ENCODE data around the gene STX12. TPM values are rescaled to one million over a fixed set of nuclear protein-coding genes. Genes with fewer than 3 reads are reported as not detected.
"Not testable (repeated sequence)": the region's sequence is repeated elsewhere in the genome, so short reads cannot be mapped to it uniquely, and the experiment has no call there.

The STX12 gene
- total RNA-seq, 1 experiment from 2014 or later, result 16.3 TPM

GRCh38 chr1:27830621-27831440, 57.8 kb downstream of the STX12 start, which contains the start of gene PPP1R8:
PPP1R8 (plus strand) TSS chr1:27830782; CDS start chr1:27830836, 54 bp downstream.
- H3K4me3 ChIP-seq (ENCODE audit: insufficient read depth, low read depth, low read length), result peak within 1 kb of the TSS; percentile 91
- H3K36me3 ChIP-seq (replicated peaks; ENCODE audit: control insufficient read depth, insufficient read depth, low read length), result peaks cover 7% of the 10 kb centered on the region
- peak; percentile 93 for DNase-seq

GRCh38 chr1:27831568-27832410, 58.8 kb downstream of the STX12 start:
- Histone ChIP-seq H3K27me3 (ENCODE audit: control insufficient read depth, insufficient read depth, low read length) (no peaks in the 10 kb centered on the region), H3K36me3 (replicated peaks; ENCODE audit: control insufficient read depth, insufficient read depth, low read length) (peaks cover 7% of the 10 kb centered on the region), H3K4me3 (ENCODE audit: insufficient read depth, low read depth, low read length) (peak overlapping the region; percentile 91)
- DNase-seq, result no peak

More at GRCh38 chr1:27830621-27831440, 57.8 kb downstream of the STX12 start, which contains the start of gene PPP1R8:
- no peaks in the 10 kb centered on the region for H3K27me3 ChIP-seq (ENCODE audit: control insufficient read depth, insufficient read depth, low read length)

- Histone ChIP-seq H3K27me3 (ENCODE audit: control insufficient read depth, insufficient read depth, low read length) (no peaks in the 10 kb centered on the region), H3K36me3 (replicated peaks; ENCODE audit: control insufficient read depth, insufficient read depth, low read length) (peaks cover 7% of the 10 kb centered on the region), H3K4me3 (ENCODE audit: insufficient read depth, low read depth, low read length) (no peak overlapping the region)
- DNase-seq, result no peak
Measured at GRCh38 chr1:27832762-27833161, 59.7 kb downstream of the STX12 start.

GRCh38 chr1:27833470-27833869, 60.5 kb downstream of the STX12 start:
- Histone ChIP-seq H3K27me3 (ENCODE audit: control insufficient read depth, insufficient read depth, low read length) (no peaks in the 10 kb centered on the region), H3K4me3 (ENCODE audit: insufficient read depth, low read depth, low read length) (no peak overlapping the region), H3K36me3 (replicated peaks; ENCODE audit: control insufficient read depth, insufficient read depth, low read length) (peaks cover 7% of the 10 kb centered on the region)
- DNase-seq, result no peak

- Histone ChIP-seq H3K36me3 (replicated peaks; ENCODE audit: control insufficient read depth, insufficient read depth, low read length) (peaks cover 13% of the 10 kb centered on the region), H3K4me3 (ENCODE audit: insufficient read depth, low read depth, low read length) (no peak overlapping the region), H3K27me3 (ENCODE audit: control insufficient read depth, insufficient read depth, low read length) (no peaks in the 10 kb centered on the region)
- DNase-seq, result no peak
Measured at GRCh38 chr1:27835046-27835445, 62.0 kb downstream of the STX12 start.

GRCh38 chr1:27835501-27835900, 62.5 kb downstream of the STX12 start:
- Histone ChIP-seq H3K4me3 (ENCODE audit: insufficient read depth, low read depth, low read length) (no peak overlapping the region), H3K36me3 (replicated peaks; ENCODE audit: control insufficient read depth, insufficient read depth, low read length) (peaks cover 16% of the 10 kb centered on the region), H3K27me3 (ENCODE audit: control insufficient read depth, insufficient read depth, low read length) (no peaks in the 10 kb centered on the region)
- DNase-seq, result no peak

- no peak for DNase-seq
- peaks cover 33% of the 10 kb centered on the region for H3K36me3 ChIP-seq (replicated peaks; ENCODE audit: control insufficient read depth, insufficient read depth, low read length)
- H3K27me3 ChIP-seq (ENCODE audit: control insufficient read depth, insufficient read depth, low read length), result no peaks in the 10 kb centered on the region
- H3K4me3 ChIP-seq (ENCODE audit: insufficient read depth, low read depth, low read length), result no peak overlapping the region
Measured at GRCh38 chr1:27849951-27850350, 76.9 kb downstream of the STX12 start.

GRCh38 chr1:27855085-27855484, 82.1 kb downstream of the STX12 start:
- no peak overlapping the region for H3K4me3 ChIP-seq (ENCODE audit: insufficient read depth, low read depth, low read length)
- peaks cover 13% of the 10 kb centered on the region for H3K36me3 ChIP-seq (replicated peaks; ENCODE audit: control insufficient read depth, insufficient read depth, low read length)
- DNase-seq, result no peak
- H3K27me3 ChIP-seq (ENCODE audit: control insufficient read depth, insufficient read depth, low read length), result no peaks in the 10 kb centered on the region

GRCh38 chr1:27856561-27857343, 83.7 kb downstream of the STX12 start:
- Histone ChIP-seq H3K27me3 (ENCODE audit: control insufficient read depth, insufficient read depth, low read length) (no peaks in the 10 kb centered on the region), H3K36me3 (replicated peaks; ENCODE audit: control insufficient read depth, insufficient read depth, low read length) (peaks cover 2% of the 10 kb centered on the region), H3K4me3 (ENCODE audit: insufficient read depth, low read depth, low read length) (no peak overlapping the region)
- DNase-seq, result no peak

- not testable (repeated sequence) for H3K36me3 ChIP-seq (replicated peaks; ENCODE audit: control insufficient read depth, insufficient read depth, low read length); DNase-seq; H3K4me3 ChIP-seq (ENCODE audit: insufficient read depth, low read depth, low read length); H3K27me3 ChIP-seq (ENCODE audit: control insufficient read depth, insufficient read depth, low read length)
Measured at GRCh38 chr1:27857552-27857951, 84.5 kb downstream of the STX12 start.

- H3K36me3 ChIP-seq (replicated peaks; ENCODE audit: control insufficient read depth, insufficient read depth, low read length), result no peaks in the 10 kb centered on the region
- no peak overlapping the region for H3K4me3 ChIP-seq (ENCODE audit: insufficient read depth, low read depth, low read length)
- DNase-seq, result peak; percentile 89
- H3K27me3 ChIP-seq (ENCODE audit: control insufficient read depth, insufficient read depth, low read length), result no peaks in the 10 kb centered on the region
Measured at GRCh38 chr1:27858072-27858948, 85.3 kb downstream of the STX12 start.

- no peaks in the 10 kb centered on the region for H3K36me3 ChIP-seq (replicated peaks; ENCODE audit: control insufficient read depth, insufficient read depth, low read length)
- H3K4me3 ChIP-seq (ENCODE audit: insufficient read depth, low read depth, low read length), result no peak overlapping the region
- H3K27me3 ChIP-seq (ENCODE audit: control insufficient read depth, insufficient read depth, low read length), result no peaks in the 10 kb centered on the region
- peak; percentile 41 for DNase-seq
Measured at GRCh38 chr1:27858949-27859576, 86.0 kb downstream of the STX12 start.

- DNase-seq, result no peak
Measured at GRCh38 chr1:27861436-27861835, 88.4 kb downstream of the STX12 start.

More at GRCh38 chr1:27861436-27861835, 88.4 kb downstream of the STX12 start:
- Histone ChIP-seq H3K4me3 (ENCODE audit: insufficient read depth, low read depth, low read length) (no peak overlapping the region), H3K36me3 (replicated peaks; ENCODE audit: control insufficient read depth, insufficient read depth, low read length) (no peaks in the 10 kb centered on the region), H3K27me3 (ENCODE audit: control insufficient read depth, insufficient read depth, low read length) (no peaks in the 10 kb centered on the region)
